ENCODE results near the gene FBXW11.

FBXW11 gene

DNA sequence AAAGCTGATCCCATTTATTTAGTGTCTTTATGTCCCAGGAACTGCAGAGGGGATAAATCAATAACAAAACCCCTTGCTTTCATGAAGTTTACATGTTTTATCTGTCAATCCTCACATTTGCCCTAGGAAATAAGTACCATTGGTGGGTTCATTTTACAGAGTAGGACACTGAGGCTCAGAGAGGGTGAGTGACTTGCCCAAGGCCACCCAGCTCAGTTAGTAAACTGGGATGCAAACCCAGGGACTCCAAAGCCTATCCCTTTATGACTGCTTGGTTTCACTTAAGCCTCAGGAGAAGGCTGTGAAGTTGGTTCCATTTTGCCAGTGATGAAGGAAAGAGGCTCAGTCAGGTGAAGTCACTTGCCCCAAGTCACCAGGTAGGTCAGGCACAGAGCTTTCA, 168.9 kb downstream of the FBXW11 start:
- DNase-seq, result no peak

- no peak for DNase-seq
Measured at GRCh38 chr5:171835066-171835465, 171.4 kb downstream of the FBXW11 start.

GRCh38 chr5:171834461-171834860, 172.0 kb downstream of the FBXW11 start:
- DNase-seq, result no peak

- DNase-seq, result no peak
Measured at GRCh38 chr5:171832775-171833174, 173.7 kb downstream of the FBXW11 start.

GRCh38 chr5:171830686-171831085, 175.8 kb downstream of the FBXW11 start:
- no peak for DNase-seq

GRCh38 chr5:171827162-171827561, 179.3 kb downstream of the FBXW11 start:
- no peak for DNase-seq

- no peak for DNase-seq
Measured at GRCh38 chr5:171826132-171826531, 180.3 kb downstream of the FBXW11 start.

- no peak for DNase-seq
Measured at GRCh38 chr5:171825051-171825450, 181.4 kb downstream of the FBXW11 start.

DNA sequence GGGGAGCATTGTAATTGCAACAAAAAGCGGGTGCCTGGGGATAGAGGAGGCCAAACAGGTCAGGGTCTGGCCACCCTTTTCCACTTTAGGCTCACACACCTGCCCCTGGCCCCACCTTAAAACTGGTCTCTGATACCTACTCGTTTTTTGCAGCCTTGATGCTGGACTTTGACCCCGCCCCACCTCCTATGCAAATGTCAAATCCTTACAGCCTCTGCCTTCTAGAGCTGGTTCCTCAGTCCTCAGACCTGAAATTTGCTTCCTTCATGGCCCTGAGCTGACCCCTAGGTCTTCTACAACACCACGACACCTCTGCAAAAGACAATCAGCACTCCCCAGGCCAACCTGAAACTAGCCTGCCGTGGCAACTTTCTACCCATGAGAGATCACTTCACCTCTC, 183.2 kb downstream of the FBXW11 start:
- DNase-seq, result no peak

- no peak for DNase-seq
Measured at GRCh38 chr5:171821286-171821685, 185.2 kb downstream of the FBXW11 start.

GRCh38 chr5:171820561-171820960, 185.9 kb downstream of the FBXW11 start:
- no peak for DNase-seq

DNA sequence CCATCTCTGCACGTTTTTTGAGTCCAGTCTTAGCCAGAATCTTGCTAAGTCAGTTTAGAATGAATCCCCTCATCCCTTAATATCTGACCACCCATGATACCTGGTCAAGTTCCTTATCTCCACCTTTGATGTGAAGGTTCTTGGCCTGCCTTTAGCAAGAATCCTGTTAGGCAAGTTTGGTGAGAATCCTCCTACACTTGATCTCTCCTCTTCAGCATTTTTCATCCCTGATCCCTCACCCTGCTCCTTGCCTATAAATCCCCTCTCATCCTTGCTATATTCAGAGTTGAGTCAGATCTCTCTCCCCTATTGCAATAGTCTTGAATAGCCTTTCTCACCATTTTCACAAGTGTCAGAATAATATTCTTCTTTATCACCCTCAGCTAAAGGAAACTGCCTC, 189.8 kb downstream of the FBXW11 start:
- DNase-seq, result no peak

GRCh38 chr5:171813813-171814490, 192.5 kb downstream of the FBXW11 start:
- DNase-seq, result no peak

DNA sequence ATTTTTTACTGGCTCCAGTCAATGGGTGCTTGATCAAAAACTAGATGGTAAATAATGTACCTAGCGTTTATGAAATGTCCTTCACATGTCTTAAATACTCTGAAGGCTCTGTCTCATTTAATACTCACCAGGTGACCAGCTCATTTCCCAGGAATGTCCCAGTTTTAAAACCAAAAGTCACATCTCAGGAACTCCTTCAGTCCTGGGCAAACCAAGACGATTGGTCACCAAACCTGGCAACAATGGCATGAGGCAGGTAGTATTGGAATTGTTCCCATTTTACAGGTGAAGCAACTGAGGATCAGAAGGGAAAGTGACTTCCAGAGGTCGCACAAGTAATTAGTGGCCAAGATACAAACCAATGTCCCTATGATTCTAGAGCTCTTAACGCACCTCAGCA, 193.2 kb downstream of the FBXW11 start:
- no peak for DNase-seq
